GM21619 (cell line): ENCODE results near the gene PLA2G2E.
"Not testable (repeated sequence)": the region's sequence is repeated elsewhere in the genome, so short reads cannot be mapped to it uniquely, and the experiment has no call there.

Experiments used
- ATAC-seq: cut with Tn5 transposase; IDR thresholded peaks from one replicate; pipeline ENCODE4 v1.9.1; 2021; ENCODE audit not compliant: unreplicated experiment

PLA2G2E gene

GRCh38 chr1:19884312-19884711 is 39.1 kb downstream of the PLA2G2E start:
- ATAC-seq = no peak

- peak; percentile 92 for ATAC-seq
Observed at GRCh38 chr1:19882111-19883071, 41.0 kb downstream of the PLA2G2E start, which contains the start of gene OTUD3. TSS of gene OTUD3 (plus strand) at chr1:19882395. CDS start at chr1:19882514, 119 bp downstream.

GRCh38 chr1:19880841-19881240 is 42.6 kb downstream of the PLA2G2E start:
- ATAC-seq = not testable (repeated sequence)

GRCh38 chr1:19879661-19880060 is 43.8 kb downstream of the PLA2G2E start:
- ATAC-seq = no peak

- no peak for ATAC-seq
Observed at GRCh38 chr1:19879227-19879626, 44.2 kb downstream of the PLA2G2E start.

- no peak for ATAC-seq
Observed at GRCh38 chr1:19878637-19878985, 44.8 kb downstream of the PLA2G2E start.

- ATAC-seq = no peak
Observed at GRCh38 chr1:19877821-19878636, 45.4 kb downstream of the PLA2G2E start.

- no peak for ATAC-seq
Observed at GRCh38 chr1:19877181-19877750, 46.2 kb downstream of the PLA2G2E start.

GRCh38 chr1:19872190-19872589 is 51.2 kb downstream of the PLA2G2E start:
- ATAC-seq = no peak
